HG02981 (cell line): Measurements from ENCODE around the gene PLXND1.

Source experiments
- ATAC-seq: cut with Tn5 transposase; IDR thresholded peaks from one replicate; pipeline ENCODE4 v1.9.1; 2021; ENCODE audit warnings: mild to moderate bottlenecking, moderate library complexity; ENCODE audit not compliant: unreplicated experiment

Gene PLXND1

GRCh38 chr3:129513705-129514104, 92.8 kb downstream of the PLXND1 start:
- ATAC-seq = no peak

- ATAC-seq = no peak
Observed at GRCh38 chr3:129512595-129512994, 93.9 kb downstream of the PLXND1 start.

GRCh38 chr3:129507181-129507831, 99.2 kb downstream of the PLXND1 start:
- ATAC-seq = no peak

- no peak for ATAC-seq
Observed at GRCh38 chr3:129506231-129506742, 100.2 kb downstream of the PLXND1 start.

- no peak for ATAC-seq
Observed at GRCh38 chr3:129505341-129505740, 101.1 kb downstream of the PLXND1 start.
